ENCODE data around the gene UBL7. TPM values are rescaled to one million over a fixed set of nuclear protein-coding genes. Genes with fewer than 3 reads are reported as not detected.
"Not testable (repeated sequence)": the region's sequence is repeated elsewhere in the genome, so short reads cannot be mapped to it uniquely, and the experiment has no call there.

UBL7 gene
- total RNA-seq, 1 donor from 2014 or later, result 40.2 TPM

- TF ChIP-seq CTCF (IDR thresholded peaks at IDR 0.05), result no peak
- Histone ChIP-seq H3K9me3 (no peaks in the 10 kb centered on the region), H3K36me3 (peaks cover 12% of the 10 kb centered on the region), H3K4me3 (peak overlapping the region; percentile 70), H3K27me3 (ENCODE audit: low read depth) (no peaks in the 10 kb centered on the region), H3K27ac (peak overlapping the region; percentile 83), H3K4me1 (peaks cover 20% of the 10 kb centered on the region)
- intact Hi-C loops (cut with DNase I), result no loop called here
- DNase-seq (no peak), ATAC-seq (no peak)
Observed at GRCh38 chr15:74461847-74462511, 1.0 kb upstream of the UBL7 start.

GRCh38 chr15:74460298-74460697, 662 bp downstream of the UBL7 start:
- TF ChIP-seq CTCF (IDR thresholded peaks at IDR 0.05), result no peak
- Histone ChIP-seq H3K36me3 (peaks cover 29% of the 10 kb centered on the region), H3K4me3 (peak overlapping the region; percentile 70), H3K27me3 (ENCODE audit: low read depth) (no peaks in the 10 kb centered on the region), H3K9me3 (no peaks in the 10 kb centered on the region), H3K27ac (peak overlapping the region; percentile 83), H3K4me1 (peaks cover 20% of the 10 kb centered on the region)
- DNase-seq (no peak), ATAC-seq (no peak)
- intact Hi-C loops (cut with DNase I), result no loop called here

- H3K27me3 ChIP-seq (ENCODE audit: low read depth); DNase-seq; ATAC-seq; H3K9me3 ChIP-seq; intact Hi-C loops (cut with DNase I); H3K27ac ChIP-seq: not testable (repeated sequence)
- H3K4me3 ChIP-seq, result peak overlapping the region; percentile 70
- H3K36me3 ChIP-seq, result peaks cover 34% of the 10 kb centered on the region
- peaks cover 20% of the 10 kb centered on the region for H3K4me1 ChIP-seq
Observed at GRCh38 chr15:74459798-74460197, 1.2 kb downstream of the UBL7 start.

- TF ChIP-seq CTCF (IDR thresholded peaks at IDR 0.05), result no peak
- intact Hi-C loops (cut with DNase I), result no loop called here
- Histone ChIP-seq H3K4me3 (no peak overlapping the region), H3K27ac (no peak overlapping the region), H3K27me3 (ENCODE audit: low read depth) (no peaks in the 10 kb centered on the region), H3K9me3 (no peaks in the 10 kb centered on the region), H3K36me3 (peaks cover 47% of the 10 kb centered on the region), H3K4me1 (peaks cover 20% of the 10 kb centered on the region)
- ATAC-seq, result no peak
- DNase-seq, result no peak
Observed at GRCh38 chr15:74458473-74458872, 2.5 kb downstream of the UBL7 start.

- intact Hi-C loops (cut with DNase I); H3K27me3 ChIP-seq (ENCODE audit: low read depth); DNase-seq; ATAC-seq; H3K4me3 ChIP-seq; H3K9me3 ChIP-seq; H3K27ac ChIP-seq: not testable (repeated sequence)
- peaks cover 13% of the 10 kb centered on the region for H3K4me1 ChIP-seq
- peaks cover 62% of the 10 kb centered on the region for H3K36me3 ChIP-seq
Observed at GRCh38 chr15:74457036-74457435, 3.9 kb downstream of the UBL7 start.

GRCh38 chr15:74454764-74455500, 6.0 kb downstream of the UBL7 start:
- H3K27ac ChIP-seq, result no peak overlapping the region
- TF ChIP-seq CTCF (IDR thresholded peaks at IDR 0.05), result no peak
- no peak overlapping the region for H3K4me3 ChIP-seq
- DNase-seq, result no peak
- intact Hi-C loops (cut with DNase I), result no loop called here
- H3K27me3 ChIP-seq (ENCODE audit: low read depth), result no peaks in the 10 kb centered on the region
- H3K4me1 ChIP-seq, result peaks cover 4% of the 10 kb centered on the region
- H3K36me3 ChIP-seq, result peaks cover 83% of the 10 kb centered on the region
- no peak for ATAC-seq
- H3K9me3 ChIP-seq, result no peaks in the 10 kb centered on the region

All from lower lobe of right lung (tissue), 2 donors.